ENCODE measurements around the gene NAB2. TPM values are rescaled to one million over a fixed set of nuclear protein-coding genes. Genes with fewer than 3 reads are reported as not detected.
A peak's percentile ranks its signal among the peaks of the same experiment; 100 is the strongest.

The NAB2 gene
- polyA plus RNA-seq, 1 donor (not counting 4 experiments of a cell fraction or from before 2014, with no cell fraction given): 22.0 TPM

GRCh38 chr12:57111031-57111734 is 22.3 kb downstream of the NAB2 start, which contains the start of gene STAT6:
TSS of gene STAT6 (minus strand) at chr12:57111362. CDS start at chr12:57108278, 3,084 bp downstream.
- dilution Hi-C loops (cut with MboI; ENCODE audit: extremely low pct_ligation_motif_present, low sequenced_read_pairs): no loop called here
- no peaks in the 10 kb centered on the region for H3K9me1 ChIP-seq (ENCODE audit: control insufficient read depth, extremely low read depth, insufficient read depth, low read length)
- H3K36me3 ChIP-seq (ENCODE audit: control insufficient read depth in 2 of 2, extremely low read depth in 1 of 2, insufficient read depth in 2 of 2, low read length in 2 of 2): peaks cover 11 to 21% of the 10 kb centered on the region in 2 experiments
- peak within 1 kb of the TSS; percentile 85 for H2AFZ ChIP-seq (ENCODE audit: control insufficient read depth, low read length)
- peak in 1 of 3 experiments; percentile 35 for TF ChIP-seq CTCF (optimal IDR thresholded peaks at IDR 0.05 in 1 of 3, IDR thresholded peaks at IDR 0.05 in 1 of 3, conservative IDR thresholded peaks at IDR 0.05 in 1 of 3; ENCODE audit: extremely low read depth in 1 of 3, insufficient read depth in 2 of 3, low read length in 3 of 3)
- TF ChIP-seq EZH2 (IDR thresholded peaks at IDR 0.05; ENCODE audit: low read length): no peak
- H3K9me3 ChIP-seq (ENCODE audit: control insufficient read depth, low read depth, low read length): no peaks in the 10 kb centered on the region
- DNase-seq (ENCODE audit: low read depth, low spot score): peak; percentile 72
- peaks cover 26% of the 10 kb centered on the region for H3K4me1 ChIP-seq (ENCODE audit: control insufficient read depth, extremely low read depth, insufficient read depth, low read length)
- peak within 1 kb of the TSS; percentile 100 for H3K9ac ChIP-seq (ENCODE audit: control insufficient read depth, extremely low read depth, insufficient read depth, low read length)
- H3K79me2 ChIP-seq (ENCODE audit: control insufficient read depth, insufficient read depth, low read length): peaks cover 22% of the 10 kb centered on the region
- peak within 1 kb of the TSS; percentile 79 to 97 (median 91) for H3K4me3 ChIP-seq (ENCODE audit: control insufficient read depth in 2 of 3, extremely low read depth in 1 of 3, insufficient read depth in 2 of 3, low read depth in 1 of 3, low read length in 3 of 3)
- H3K27me3 ChIP-seq (ENCODE audit: control insufficient read depth, extremely low read depth, insufficient read depth, low read length): no peaks in the 10 kb centered on the region
- H3K27ac ChIP-seq (ENCODE audit: control insufficient read depth, insufficient read depth, low read length): peak within 1 kb of the TSS; percentile 100
- peak within 1 kb of the TSS; percentile 99 for H3K4me2 ChIP-seq (ENCODE audit: control insufficient read depth, extremely low read depth, insufficient read depth, low read depth, low read length)
- peaks cover 3% of the 10 kb centered on the region for H4K20me1 ChIP-seq (ENCODE audit: control insufficient read depth, extremely low read depth, insufficient read depth, low read length)
- peak; percentile 41 for FAIRE-seq

GRCh38 chr12:57112492-57113294 is 23.8 kb downstream of the NAB2 start:
- no peak overlapping the region for H2AFZ ChIP-seq (ENCODE audit: control insufficient read depth, low read length)
- DNase-seq (ENCODE audit: low read depth, low spot score): no peak

More at GRCh38 chr12:57112492-57113294, 23.8 kb downstream of the NAB2 start:
- dilution Hi-C loops (cut with MboI; ENCODE audit: extremely low pct_ligation_motif_present, low sequenced_read_pairs): no loop called here
- TF ChIP-seq EZH2 (IDR thresholded peaks at IDR 0.05; ENCODE audit: low read length): no peak
- TF ChIP-seq CTCF (optimal IDR thresholded peaks at IDR 0.05 in 1 of 3, IDR thresholded peaks at IDR 0.05 in 1 of 3, conservative IDR thresholded peaks at IDR 0.05 in 1 of 3; ENCODE audit: extremely low read depth in 1 of 3, insufficient read depth in 2 of 3, low read length in 3 of 3): peak; percentile 82 to 89 (median 85)
- peak overlapping the region; percentile 99 for H3K4me2 ChIP-seq (ENCODE audit: control insufficient read depth, extremely low read depth, insufficient read depth, low read depth, low read length)
- H4K20me1 ChIP-seq (ENCODE audit: control insufficient read depth, extremely low read depth, insufficient read depth, low read length): peaks cover 3% of the 10 kb centered on the region
- no peaks in the 10 kb centered on the region for H3K9me1 ChIP-seq (ENCODE audit: control insufficient read depth, extremely low read depth, insufficient read depth, low read length)
- H3K4me1 ChIP-seq (ENCODE audit: control insufficient read depth, extremely low read depth, insufficient read depth, low read length): peaks cover 26% of the 10 kb centered on the region
- peak; percentile 75 for FAIRE-seq
- no peaks in the 10 kb centered on the region for H3K9me3 ChIP-seq (ENCODE audit: control insufficient read depth, low read depth, low read length)
- H3K36me3 ChIP-seq (ENCODE audit: control insufficient read depth in 2 of 2, extremely low read depth in 1 of 2, insufficient read depth in 2 of 2, low read length in 2 of 2): peaks cover under 1 to 7% of the 10 kb centered on the region in 2 experiments
- H3K27me3 ChIP-seq (ENCODE audit: control insufficient read depth, extremely low read depth, insufficient read depth, low read length): no peaks in the 10 kb centered on the region
- peaks cover 22% of the 10 kb centered on the region for H3K79me2 ChIP-seq (ENCODE audit: control insufficient read depth, insufficient read depth, low read length)
- H3K4me3 ChIP-seq (ENCODE audit: control insufficient read depth in 2 of 3, extremely low read depth in 1 of 3, insufficient read depth in 2 of 3, low read depth in 1 of 3, low read length in 3 of 3): peak overlapping the region in 1 of 3 experiments; percentile 97
- H3K27ac ChIP-seq (ENCODE audit: control insufficient read depth, insufficient read depth, low read length): peak overlapping the region; percentile 100
- H3K9ac ChIP-seq (ENCODE audit: control insufficient read depth, extremely low read depth, insufficient read depth, low read length): peak overlapping the region; percentile 100

Measured in keratinocyte (primary cell).